ENCODE data around the gene MICB. TPM values are rescaled to one million over a fixed set of nuclear protein-coding genes. Genes with fewer than 3 reads are reported as not detected.

MICB gene
- total RNA-seq, 1 experiment from 2014 or later: 21.7 TPM

GRCh38 chr6:31460361-31461025 lies 37.5 kb upstream of the MICB start:
- Histone ChIP-seq H3K4me1 (ENCODE audit: control insufficient read depth in 1 of 2, insufficient read depth in 2 of 2, low read length in 2 of 2) (peaks cover 8 to 20% of the 10 kb centered on the region in 2 experiments), H3K79me2 (ENCODE audit: insufficient read depth, low read length) (no peaks in the 10 kb centered on the region), H3K4me3 (replicated peaks in 1 of 2; ENCODE audit: low read depth in 1 of 2, low read length in 2 of 2) (no peak overlapping the region), H3K9me3 (ENCODE audit: control insufficient read depth in 1 of 2, insufficient read depth in 1 of 2, low read depth in 1 of 2, low read length in 2 of 2) (no peaks in the 10 kb centered on the region), H2AFZ (ENCODE audit: low read depth, low read length, poor library complexity, severe bottlenecking) (no peak overlapping the region), H4K20me1 (ENCODE audit: insufficient read depth) (no peaks in the 10 kb centered on the region), H3K27me3 (ENCODE audit: insufficient read depth, low read length) (no peaks in the 10 kb centered on the region), H3K9ac (ENCODE audit: low read length) (no peak overlapping the region), H3K4me2 (ENCODE audit: low read length) (no peak overlapping the region), H3K36me3 (ENCODE audit: control insufficient read depth in 1 of 2, insufficient read depth in 2 of 2, low read length in 2 of 2) (0 out of 4 replicates have a peak, but pooled peaks cover 0 to 5% of the 10 kb centered on the region in 2 experiments), H3K27ac (ENCODE audit: low read depth, low read length) (no peak overlapping the region), H3K9me2 (ENCODE audit: insufficient read depth) (no peaks in the 10 kb centered on the region)
- no TSS peak for BruUV-seq (replicated peaks)
- intact Hi-C loops (cut with micrococcal nuclease): no loop called here
- ATAC-seq: no peak
- TF ChIP-seq POLR2A (IDR thresholded peaks at IDR 0.05; ENCODE audit: borderline replicate concordance, extremely low read depth, insufficient read depth, insufficient read length) (no peak), MAX (IDR thresholded peaks at IDR 0.05) (no peak), ZFX (IDR thresholded peaks at IDR 0.05) (no peak), EZH2phosphoT487 (IDR thresholded peaks at IDR 0.05; ENCODE audit: borderline replicate concordance) (no peak), ZBTB33 (IDR thresholded peaks at IDR 0.05; ENCODE audit: extremely low read depth, insufficient replicate concordance, low read length) (no peak)
- ChIA-PET POLR2A (no interaction called here), RAD21 (ENCODE audit: low non-redundant PET in 1 of 2, low total read pairs in 2 of 2, uncharacterized antibody in 2 of 2, unreplicated experiment in 2 of 2) (no interaction called here), CTCF (no interaction called here)
- DNase-seq (ENCODE audit: low read depth, low spot score): no peak

All from HCT116 (cell line).